B cell (primary cell): Measurements from ENCODE around the gene GPR176. TPM values are rescaled to one million over a fixed set of nuclear protein-coding genes. Genes with fewer than 3 reads are reported as not detected.

Experiments used
- ATAC-seq: fragments of 200-7000 bp; cut with Tn5 transposase; one replicate; pipeline ENCODE4 v1.10.0; 2021; ENCODE audit warnings: low read depth, mild to moderate bottlenecking, moderate number of reproducible peaks, moderate library complexity
- CTCF ChIA-PET: fragments of 350-600 bp; sonication (Branson Sonifier 250); formaldehyde crosslinking; loops from one replicate; lab custom pipeline; 2021; ENCODE audit warnings: antibody characterized with exemption, inconsistent platforms; lab: Charles Lee
- POLR2A ChIA-PET: fragments of 350-600 bp; sonication (Branson Sonifier 250); formaldehyde crosslinking; loops from one replicate; lab custom pipeline; 2021; ENCODE audit warnings: antibody characterized with exemption; lab: Charles Lee
- DNase-seq: peaks from one replicate; pipeline ENCODE4 v3.0.0; 2013
- H2AFZ ChIP-seq: 2 replicates; pipeline ENCODE4 v1.6.1; 2012; ENCODE audit warnings: mild to moderate bottlenecking, low read depth, low read length; ENCODE audit not compliant: insufficient read depth, poor library complexity, severe bottlenecking
- H3K27ac ChIP-seq, 2 donors: 1 replicate in 1 of 2; 2 replicates in 1 of 2; pipeline ENCODE4 v1.5.1; 2012 to 2013; ENCODE audit warnings: low read length in 2 of 2, mild to moderate bottlenecking in 2 of 2, moderate library complexity in 1 of 2
- H3K27me3 ChIP-seq, 4 experiments: fragments of 200-600 bp in 1 of 4; sonication (generic) in 1 of 4; replicated peaks in 1 of 4; 1 replicate in 2 of 4; 2 replicates in 2 of 4; pipeline versions ENCODE4 v1.6.1 to v1.7.0; 2013 to 2016; ENCODE audit warnings: low read length in 3 of 4, mild to moderate bottlenecking in 2 of 4, mixed read lengths in 1 of 4, moderate library complexity in 1 of 4; ENCODE audit not compliant: insufficient read depth in 4 of 4, control insufficient read depth in 3 of 4; ENCODE audit errors: control extremely low read depth in 1 of 4
- H3K36me3 ChIP-seq, 2 experiments: replicated peaks in 1 of 2; 1 replicate in 1 of 2; 2 replicates in 1 of 2; pipeline versions ENCODE4 v1.6.1 to v1.7.1; 2013; ENCODE audit warnings: low read length in 1 of 2; ENCODE audit not compliant: insufficient read depth in 2 of 2, control insufficient read depth in 1 of 2; ENCODE audit errors: control extremely low read depth in 1 of 2, extremely low read depth in 1 of 2
- H3K4me1 ChIP-seq, 2 donors: fragments of 200-600 bp in 1 of 2; sonication (generic) in 1 of 2; 1 replicate in 1 of 2; 2 replicates in 1 of 2; pipeline versions ENCODE4 v1.5.1 to v1.6.1; 2013 to 2017; ENCODE audit warnings: low read length in 2 of 2; ENCODE audit not compliant: control insufficient read depth in 2 of 2, insufficient read depth in 2 of 2
- H3K4me2 ChIP-seq: replicated peaks from 2 replicates; pipeline ENCODE3; 2012; ENCODE audit warnings: mild to moderate bottlenecking, low read depth, low read length; ENCODE audit not compliant: poor library complexity, severe bottlenecking
- H3K4me3 ChIP-seq, 5 experiments: fragments of 200-600 bp in 1 of 5; sonication (generic) in 1 of 5; 1 replicate in 3 of 5; 2 replicates in 2 of 5; pipeline versions ENCODE4 v1.5.1 to v1.7.0; 2011 to 2016; ENCODE audit warnings: low read length in 4 of 5, mild to moderate bottlenecking in 4 of 5, low read depth in 2 of 5, control low read depth in 1 of 5, moderate library complexity in 1 of 5; ENCODE audit not compliant: insufficient read depth in 1 of 5; ENCODE audit errors: control extremely low read depth in 1 of 5, extremely low read depth in 1 of 5
- H3K79me2 ChIP-seq: fragments of 200-600 bp; sonication (generic); one replicate; pipeline ENCODE4 v1.6.0; 2016; ENCODE audit warnings: low read length; ENCODE audit not compliant: control insufficient read depth, insufficient read depth
- H3K9ac ChIP-seq: fragments of 200-600 bp; sonication (generic); 2 replicates; pipeline ENCODE4 v1.6.1; 2017; ENCODE audit warnings: mild to moderate bottlenecking, low read length, moderate library complexity
- H3K9me3 ChIP-seq, 3 donors: one replicate each; pipeline versions ENCODE4 v1.6.1 to v1.7.1; 2013; ENCODE audit warnings: low read length in 2 of 3; ENCODE audit not compliant: control insufficient read depth in 2 of 3, insufficient read depth in 1 of 3; ENCODE audit errors: control extremely low read depth in 1 of 3
- H4K20me1 ChIP-seq: 2 replicates; pipeline ENCODE4 v1.6.0; 2012; ENCODE audit warnings: mild to moderate bottlenecking, low read length; ENCODE audit not compliant: insufficient read depth, control insufficient read depth, poor library complexity, severe bottlenecking
- H3K27ac Mint-ChIP-seq: one replicate; pipeline ENCODE4 v1.8.0; 2021; ENCODE audit warnings: mixed read lengths
- H3K27me3 Mint-ChIP-seq: one replicate; pipeline ENCODE4 v1.8.0; 2021; ENCODE audit warnings: mixed read lengths
- H3K4me1 Mint-ChIP-seq: one replicate; pipeline ENCODE4 v1.8.0; 2021; ENCODE audit warnings: mixed read lengths
- H3K4me3 Mint-ChIP-seq: one replicate; pipeline ENCODE4 v1.8.0; 2021; ENCODE audit warnings: mixed read lengths
- H3K9me3 Mint-ChIP-seq: one replicate; pipeline ENCODE4 v1.8.0; 2022; ENCODE audit warnings: mixed read lengths; ENCODE audit not compliant: insufficient read depth
- CTCF ChIP-seq: fragments of 200-600 bp; IDR thresholded peaks from one replicate; pipeline ENCODE4 v1.8.0; 2022; ENCODE audit warnings: antibody characterized with exemption, mild to moderate bottlenecking
- EZH2 ChIP-seq: IDR thresholded peaks from 2 replicates; pipeline ENCODE4 v1.6.1; 2012; ENCODE audit warnings: borderline replicate concordance, low read depth, mild to moderate bottlenecking, moderate library complexity, low read length; ENCODE audit not compliant: insufficient read depth, poor library complexity, severe bottlenecking
- WGBS: methylation state at CpG from one replicate; pipeline ENCODE4 v1.1.5; 2013; ENCODE audit warnings: missing lambda C conversion rate; ENCODE audit not compliant: insufficient coverage; 5-methylcytosine and 5-hydroxymethylcytosine counted together
- intact Hi-C: fragments of 100-400 bp; cut with micrococcal nuclease; formaldehyde crosslinking; loops from one replicate; pipeline ENCODE4 v1.10.0; 2022
- polyA plus RNA-seq: library from polyadenylated mRNA; depleted of rRNA; stranded (reverse); fragments of >200 nt; gene quantifications from 2 replicates; pipeline ENCODE4 v1.2.3, GENCODE V29; 2012
- total RNA-seq, 2 donors: library from RNA; stranded (reverse); fragments of 120-200 nt in 1 of 2; gene quantifications; 1 replicate in 1 of 2; 2 replicates in 1 of 2; pipeline versions ENCODE4 v1.2.3 to v1.2.4, GENCODE V29; 2013 to 2022

Gene GPR176
- total and polyA plus RNA-seq, 2 donors (not counting 1 experiment from before 2014, with no cell fraction given), result 0.07 to 0.30 TPM

- intact Hi-C loops, result no loop called here
- no peak for DNase-seq
- TF ChIP-seq CTCF (no peak), EZH2 (no peak)
- Histone ChIP-seq H3K9ac (no peak overlapping the region), H3K4me2 (no peak overlapping the region), H3K4me1 (peaks cover 0 to under 1% of the 10 kb centered on the region in 2 donors), H3K9me3 (no peaks in the 10 kb centered on the region), H3K27me3 (no peaks in the 10 kb centered on the region), H3K36me3 (peaks cover 18 to 26% of the 10 kb centered on the region in 2 experiments), H3K79me2 (no peaks in the 10 kb centered on the region), H4K20me1 (no peaks in the 10 kb centered on the region), H3K27ac (no peak overlapping the region), H3K4me3 (no peak overlapping the region), H2AFZ (no peak overlapping the region)
- Mint-ChIP-seq H3K27me3 (no peaks in the 10 kb centered on the region), H3K4me1 (peaks cover 5% of the 10 kb centered on the region), H3K9me3 (no peaks in the 10 kb centered on the region), H3K4me3 (no peak overlapping the region), H3K27ac (no peak overlapping the region)
- 88% methylated on average over 1 of the region's 4 CpGs for WGBS
- ChIA-PET CTCF (no interaction called here), POLR2A (no interaction called here)
- ATAC-seq, result no peak
Measured at GRCh38 chr15:39944726-39945125, 24.7 kb upstream of the GPR176 start.

GRCh38 chr15:39942753-39943150 is 22.7 kb upstream of the GPR176 start:
- ChIA-PET CTCF (no interaction called here), POLR2A (no interaction called here)
- H3K27me3 Mint-ChIP-seq, result no peaks in the 10 kb centered on the region
- no peaks in the 10 kb centered on the region for H3K9me3 ChIP-seq
- H3K4me2 ChIP-seq, result no peak overlapping the region
- peaks cover 22% of the 10 kb centered on the region for H3K4me1 Mint-ChIP-seq
- peaks cover 17 to 26% of the 10 kb centered on the region in 2 experiments for H3K36me3 ChIP-seq
- peaks cover 9 to 10% of the 10 kb centered on the region in 2 donors for H3K4me1 ChIP-seq
- no peak overlapping the region for H2AFZ ChIP-seq
- no peak overlapping the region for H3K27ac Mint-ChIP-seq
- intact Hi-C loops, result no loop called here
- H3K9me3 Mint-ChIP-seq, result no peaks in the 10 kb centered on the region
- H3K9ac ChIP-seq, result no peak overlapping the region
- H3K27me3 ChIP-seq, result no peaks in the 10 kb centered on the region
- H3K27ac ChIP-seq, result no peak overlapping the region
- H3K4me3 Mint-ChIP-seq, result no peak overlapping the region
- no peak for ATAC-seq
- no peaks in the 10 kb centered on the region for H3K79me2 ChIP-seq
- TF ChIP-seq CTCF (no peak), EZH2 (no peak)
- DNase-seq, result no peak
- H3K4me3 ChIP-seq, result no peak overlapping the region
- WGBS, result 100% methylated on average over 2 of the region's 3 CpGs
- no peaks in the 10 kb centered on the region for H4K20me1 ChIP-seq
